Measurements from ENCODE around the gene CRK.

CRK gene

DNA sequence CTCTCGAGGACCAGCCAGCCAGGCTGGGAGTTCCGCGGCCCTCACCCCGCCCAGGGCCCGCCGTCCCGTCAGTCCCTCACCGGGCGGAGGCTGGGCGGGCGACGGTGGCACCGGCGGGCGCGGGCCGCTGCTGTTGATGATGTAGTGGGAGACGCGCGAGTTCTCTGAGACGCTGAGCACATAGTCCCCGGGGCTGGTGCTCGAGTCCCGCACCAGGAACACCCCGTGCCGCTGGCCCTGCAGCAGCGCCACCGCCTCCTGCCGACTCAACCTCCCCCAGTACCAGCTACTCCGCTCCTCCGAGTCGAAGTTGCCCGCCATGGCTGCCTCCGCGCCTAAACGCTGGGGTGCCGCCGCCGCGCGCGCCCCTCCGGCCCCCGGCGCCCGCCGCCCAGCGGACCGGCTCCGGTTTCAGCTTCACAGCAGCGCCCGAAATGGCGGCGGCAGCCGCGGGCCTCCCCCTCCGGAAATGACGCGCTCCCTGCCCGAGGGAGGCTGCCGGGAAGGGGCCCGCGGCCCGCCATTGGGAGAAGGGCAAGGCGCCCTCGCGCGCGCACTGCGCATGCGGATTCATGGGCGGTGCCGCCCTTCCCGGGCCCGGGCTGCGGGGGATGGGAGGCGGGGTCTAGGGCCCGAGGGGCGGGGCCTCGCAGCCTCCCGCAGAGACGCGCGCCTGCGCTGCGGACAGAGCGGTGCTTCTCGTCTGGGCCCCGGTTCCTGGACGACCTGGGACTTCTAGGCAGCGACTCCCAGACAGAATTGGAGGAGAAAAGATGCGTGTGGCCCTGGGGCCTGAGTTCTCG, at the start of gene CRK:
CRK (minus strand) TSS at position 436 of the 803 bp plus-strand sequence; CDS start at position 321, 115 bp downstream.
- peak; percentile 93 to 99 for DNase-seq

DNA sequence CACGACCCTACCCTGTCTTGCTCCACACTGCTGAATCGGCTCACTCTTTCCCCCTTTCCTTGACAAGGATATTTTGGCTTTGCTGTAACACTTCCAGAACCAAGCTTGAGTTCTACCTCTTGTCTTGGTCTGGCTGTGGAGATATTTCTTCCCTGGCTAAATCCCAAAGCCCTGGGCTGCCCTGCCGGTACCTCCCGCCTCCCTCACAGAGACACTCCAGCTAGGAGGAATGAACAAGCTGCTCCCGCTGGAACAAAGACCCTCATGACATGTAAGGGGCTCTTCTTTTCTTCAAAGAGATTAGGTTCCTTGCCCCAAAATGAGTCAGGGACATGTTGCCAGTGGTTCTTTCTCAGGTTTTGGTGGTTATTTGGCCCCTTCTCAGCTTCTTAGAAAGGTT, 49.6 kb upstream of the CRK start:
- DNase-seq, result no peak

DNA sequence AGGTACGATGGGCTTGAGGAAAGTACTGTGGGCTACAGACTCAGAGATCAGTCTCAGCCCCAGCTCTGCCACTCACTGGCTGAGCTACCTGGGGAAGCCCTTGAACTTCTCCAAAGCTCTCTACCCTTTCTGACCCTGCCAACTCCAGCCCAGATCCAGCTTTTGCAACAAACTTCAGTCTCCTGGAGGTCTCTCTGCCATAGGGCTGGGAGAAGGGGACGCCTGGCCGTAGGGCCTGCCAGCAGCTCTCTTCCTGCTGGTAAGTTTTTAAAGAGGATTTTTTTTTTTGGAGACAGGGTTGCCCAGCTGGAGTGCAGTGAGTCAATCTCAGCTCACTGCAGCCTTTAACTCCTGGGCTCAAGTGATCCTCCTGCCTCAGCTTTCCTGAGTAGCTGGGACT, 48.8 kb upstream of the CRK start:
- no peak for DNase-seq

DNA sequence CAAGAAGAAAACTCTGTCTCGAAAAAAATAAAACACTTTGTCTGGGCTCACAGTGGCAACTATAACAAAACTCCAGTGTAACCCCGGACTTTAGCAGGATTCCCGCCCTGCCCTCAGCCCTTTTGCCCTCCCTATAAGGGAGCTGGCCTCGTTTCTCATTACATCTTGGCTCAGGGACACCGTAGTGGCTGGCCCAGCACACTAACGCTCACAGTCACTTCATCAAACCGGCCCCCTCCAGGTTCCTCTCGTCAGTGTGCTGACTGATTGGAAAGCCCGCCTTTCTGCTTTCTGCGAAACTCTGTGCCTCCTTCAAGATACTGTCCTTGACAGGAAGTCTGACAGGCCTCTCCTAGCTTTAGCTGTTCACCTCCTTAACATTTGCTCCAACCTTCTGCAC, 47.7 kb upstream of the CRK start:
- DNase-seq, result no peak

DNA sequence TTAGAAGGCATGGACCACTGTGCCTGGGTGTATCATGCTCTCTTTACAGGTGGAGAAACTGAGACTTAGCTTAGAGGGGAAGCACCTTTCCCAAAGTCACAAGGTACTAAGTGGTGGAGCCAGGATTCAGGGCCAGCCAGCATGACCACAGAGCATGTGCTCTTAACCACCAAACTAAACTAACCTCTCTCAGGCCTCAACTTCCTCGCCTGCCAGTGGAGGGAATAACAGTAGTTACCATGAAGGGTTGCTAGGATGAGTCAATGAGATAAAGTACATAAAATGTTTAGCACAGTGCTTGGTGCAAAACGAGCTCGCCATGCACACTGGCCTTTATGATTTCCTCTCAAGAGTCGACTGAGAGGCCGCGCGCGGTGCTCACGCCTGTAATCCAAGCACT, 42.8 kb upstream of the CRK start:
- DNase-seq, result peak; percentile 36 to 58

DNA sequence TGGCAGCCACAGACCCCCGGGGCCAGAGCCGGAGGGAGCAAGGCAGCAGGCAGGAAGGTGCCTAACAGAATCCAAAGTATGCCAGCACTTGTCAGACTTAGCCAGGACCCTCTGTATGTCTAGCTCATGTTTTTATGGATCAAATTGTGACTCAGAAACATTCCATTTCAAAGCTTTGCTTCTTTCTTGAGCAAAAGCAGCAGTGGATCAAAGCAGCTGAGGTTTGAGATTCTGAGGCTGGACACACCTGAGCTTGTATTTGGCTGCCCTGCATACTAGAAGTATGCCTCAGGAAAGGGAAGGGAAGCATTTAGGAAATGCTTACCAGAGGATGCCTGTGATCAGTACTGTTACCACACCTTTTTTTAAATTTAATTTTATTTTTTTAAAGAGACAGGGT, 42.2 kb upstream of the CRK start:
- no peak for DNase-seq

DNA sequence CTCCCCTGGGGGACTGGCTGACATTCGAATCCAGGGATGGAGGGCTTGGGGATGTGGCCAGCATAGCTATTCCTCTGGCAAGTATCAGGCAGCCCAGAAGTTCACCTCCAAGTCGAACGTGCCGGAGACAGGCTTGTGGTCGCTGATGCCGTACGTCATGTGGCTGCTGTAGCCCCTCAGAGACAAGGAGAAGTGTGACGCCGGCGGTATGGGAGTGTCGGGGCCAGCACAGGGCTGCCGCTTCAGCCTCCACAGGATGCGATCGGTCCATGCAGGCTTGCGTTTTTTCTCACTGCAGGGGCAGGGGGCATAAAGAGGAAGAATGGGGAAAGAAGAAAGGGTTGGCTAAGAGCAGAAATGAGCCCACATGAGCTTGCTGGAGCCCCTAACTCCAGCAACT, 41.8 kb upstream of the CRK start:
- DNase-seq, result no peak

DNA sequence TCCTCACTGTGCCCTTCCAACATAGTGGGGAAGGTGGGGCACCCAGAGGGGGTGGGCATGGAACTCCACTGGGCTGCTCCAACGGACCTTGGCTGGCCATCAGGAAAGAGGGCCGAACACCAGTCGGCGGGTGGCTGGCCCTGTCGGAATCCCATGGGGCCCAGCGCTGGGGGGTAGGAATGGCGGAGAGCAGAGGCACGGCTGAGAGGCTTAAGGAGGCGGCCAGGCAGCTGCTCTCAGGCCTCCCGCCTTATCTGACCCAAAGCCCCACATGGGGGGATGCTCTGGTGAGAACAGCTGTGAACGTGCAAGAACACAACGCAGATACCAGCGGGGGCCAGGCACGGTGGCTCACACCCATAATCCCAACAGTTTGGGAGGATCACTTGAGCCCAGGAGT, 40.8 kb upstream of the CRK start:
- DNase-seq, result no peak

DNA sequence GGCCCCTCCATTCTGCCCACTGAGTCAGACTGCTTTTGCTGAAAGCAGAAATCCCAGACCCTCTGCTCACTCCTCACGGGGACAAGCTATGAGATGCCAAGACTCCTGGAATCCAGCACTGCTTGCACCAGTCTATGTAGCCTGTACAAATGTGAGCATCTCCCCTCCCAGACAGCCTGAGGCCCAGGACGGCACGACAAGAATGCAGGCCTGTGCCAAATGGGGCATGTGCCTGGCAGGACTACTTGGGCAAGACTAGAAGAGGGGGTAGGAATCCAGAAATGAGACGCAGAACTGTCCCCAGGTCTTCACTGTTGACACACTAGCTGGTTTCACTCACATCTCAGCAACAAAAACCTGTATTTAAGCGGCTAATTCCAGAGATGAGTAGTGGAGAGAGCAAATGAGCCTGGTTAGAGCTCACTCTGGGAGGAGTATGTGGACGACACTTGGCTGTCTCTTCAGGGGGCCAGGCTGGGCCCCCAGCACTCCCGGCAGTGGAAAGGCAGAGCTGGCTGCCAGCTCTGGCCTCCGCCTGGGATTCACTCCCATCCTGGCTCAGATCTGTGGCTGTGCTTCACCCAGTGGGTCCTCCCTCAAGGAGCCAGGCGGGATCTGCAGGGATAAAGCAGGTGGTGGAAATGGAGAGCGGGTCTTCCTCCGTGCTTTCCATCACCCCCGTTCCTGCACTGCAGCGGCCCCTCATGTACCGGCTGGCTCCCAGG, 39.4 kb upstream of the CRK start:
- DNase-seq, result no peak

DNA sequence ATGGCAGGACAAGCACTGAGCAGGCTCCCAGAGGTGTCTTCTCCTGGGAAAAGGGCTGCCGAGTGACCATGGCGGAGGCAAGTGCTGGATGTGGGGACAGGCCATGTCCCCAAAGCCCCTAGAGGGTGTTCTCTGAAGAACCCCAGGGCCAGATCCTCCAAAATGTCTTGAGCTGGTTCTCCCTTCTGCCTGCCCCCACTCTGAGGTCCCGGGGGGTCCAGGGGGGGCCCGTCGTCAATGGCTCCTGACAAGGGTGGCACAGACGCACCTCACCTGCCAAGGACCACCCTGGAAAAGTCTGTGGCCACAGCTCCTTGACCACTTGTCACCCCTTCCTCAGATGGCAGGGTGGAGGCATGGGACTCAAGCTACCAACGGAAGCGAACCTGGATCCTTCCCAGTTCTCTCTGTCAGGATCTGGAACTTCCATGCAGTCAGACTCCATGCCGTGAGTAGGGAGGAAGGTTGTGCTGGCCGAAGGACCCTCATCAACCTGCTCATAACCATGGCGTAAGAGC, 38.8 kb upstream of the CRK start:
- no peak for DNase-seq

DNA sequence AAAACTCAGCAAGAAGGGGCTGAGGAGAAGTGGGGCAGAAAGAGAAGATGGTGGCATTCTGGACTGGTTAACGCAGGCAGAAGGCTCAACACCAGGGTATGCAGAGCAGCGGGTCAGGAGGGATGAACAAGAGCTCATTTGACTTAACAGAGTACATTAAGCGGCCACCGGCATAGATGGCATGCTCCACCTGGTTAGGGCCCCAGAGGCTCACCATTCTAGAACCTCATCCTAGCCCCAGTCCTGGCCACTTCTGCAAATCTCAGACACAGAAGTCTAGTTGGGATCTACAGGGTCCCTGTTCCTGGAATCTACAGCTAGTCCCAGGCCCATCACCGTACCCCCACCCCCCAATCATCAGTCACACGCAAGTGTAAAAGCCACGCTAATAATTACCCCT, 38.2 kb upstream of the CRK start:
- no peak for DNase-seq

DNA sequence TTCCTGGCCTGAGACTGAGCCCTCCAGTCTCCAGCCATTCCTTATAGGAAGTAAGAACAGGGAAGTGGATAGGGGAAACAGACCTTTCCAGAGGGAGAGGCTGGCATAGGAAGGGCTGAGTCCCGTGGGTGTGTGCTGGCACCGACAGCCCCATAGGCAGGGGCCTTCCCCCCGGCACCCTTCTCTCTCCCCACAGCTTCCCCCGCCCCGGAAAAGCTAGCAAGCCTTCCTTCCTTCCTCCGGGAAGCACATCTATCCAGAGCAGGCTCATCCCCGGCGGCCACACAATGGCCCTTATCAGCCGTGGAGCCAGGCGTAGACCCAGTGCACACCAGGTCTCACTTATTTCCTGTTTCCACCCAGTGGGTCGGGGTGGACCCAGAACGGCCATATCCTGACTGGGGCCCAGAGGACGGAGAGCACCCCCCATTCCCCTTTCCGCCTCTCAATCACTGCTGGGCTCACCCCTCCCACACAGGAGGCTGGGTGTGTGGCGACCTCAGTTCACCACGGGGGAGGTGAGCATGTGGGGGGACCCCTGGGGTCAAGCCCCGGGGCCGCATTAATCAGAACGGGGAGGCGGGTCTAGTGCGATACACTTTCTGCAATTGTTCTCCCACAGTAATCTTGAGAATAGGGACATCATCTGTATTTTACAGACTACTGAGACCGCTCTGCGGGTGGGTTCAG, 37.4 kb upstream of the CRK start:
- peak; percentile 51 to 70 for DNase-seq

DNA sequence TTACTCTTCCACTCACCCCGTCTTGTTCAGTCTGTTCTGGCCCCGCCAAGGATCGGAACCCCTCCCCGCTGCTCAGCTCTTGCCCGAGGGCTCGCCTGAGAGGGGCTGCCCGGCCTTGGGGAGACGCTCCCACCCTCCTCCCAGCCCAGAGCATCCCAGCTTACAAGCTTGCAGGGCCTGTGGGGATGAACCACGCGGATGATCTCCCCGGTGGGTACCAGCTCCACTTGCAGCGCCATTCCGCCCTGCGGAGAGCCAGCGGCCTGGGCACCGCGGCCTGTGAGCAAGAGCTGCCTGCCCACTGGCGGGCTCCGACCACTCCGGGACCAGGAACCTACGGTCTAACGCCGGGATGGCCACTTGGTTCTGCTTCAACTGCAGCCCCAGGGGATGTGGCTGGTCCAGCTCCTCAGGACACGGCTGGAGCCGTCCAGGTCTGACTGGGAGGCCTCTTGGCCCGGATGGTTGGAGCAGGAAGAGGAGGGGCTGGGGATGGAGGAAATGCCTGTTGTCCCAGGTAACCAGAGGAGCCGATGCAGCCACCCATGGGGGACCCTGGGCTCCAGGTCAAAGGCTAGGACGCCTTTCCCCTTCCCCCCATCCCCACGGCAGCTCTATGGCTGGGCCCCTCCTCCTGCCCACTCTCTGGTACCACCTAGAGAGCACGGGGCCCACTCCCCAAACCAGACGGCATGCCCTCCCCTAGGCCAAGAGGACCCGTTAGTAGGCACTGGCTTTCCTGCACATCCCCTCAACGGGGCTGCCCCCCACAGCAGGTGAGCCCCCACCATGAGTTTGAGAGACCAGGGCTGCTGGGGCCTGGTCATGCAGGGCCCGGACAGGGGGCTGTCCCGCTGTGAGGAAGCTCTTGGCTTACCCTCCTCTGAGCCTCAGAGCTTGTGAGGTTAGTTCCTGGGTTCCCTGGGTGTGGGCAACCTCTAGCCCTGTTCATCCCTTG, 36.5 kb upstream of the CRK start, which contains the start of gene MYO1C:
MYO1C (minus strand) TSS at position 438 of the 958 bp plus-strand sequence; CDS start at position 239, 199 bp downstream.
- peak in 1 of 2 donors; percentile 12 for DNase-seq

DNA sequence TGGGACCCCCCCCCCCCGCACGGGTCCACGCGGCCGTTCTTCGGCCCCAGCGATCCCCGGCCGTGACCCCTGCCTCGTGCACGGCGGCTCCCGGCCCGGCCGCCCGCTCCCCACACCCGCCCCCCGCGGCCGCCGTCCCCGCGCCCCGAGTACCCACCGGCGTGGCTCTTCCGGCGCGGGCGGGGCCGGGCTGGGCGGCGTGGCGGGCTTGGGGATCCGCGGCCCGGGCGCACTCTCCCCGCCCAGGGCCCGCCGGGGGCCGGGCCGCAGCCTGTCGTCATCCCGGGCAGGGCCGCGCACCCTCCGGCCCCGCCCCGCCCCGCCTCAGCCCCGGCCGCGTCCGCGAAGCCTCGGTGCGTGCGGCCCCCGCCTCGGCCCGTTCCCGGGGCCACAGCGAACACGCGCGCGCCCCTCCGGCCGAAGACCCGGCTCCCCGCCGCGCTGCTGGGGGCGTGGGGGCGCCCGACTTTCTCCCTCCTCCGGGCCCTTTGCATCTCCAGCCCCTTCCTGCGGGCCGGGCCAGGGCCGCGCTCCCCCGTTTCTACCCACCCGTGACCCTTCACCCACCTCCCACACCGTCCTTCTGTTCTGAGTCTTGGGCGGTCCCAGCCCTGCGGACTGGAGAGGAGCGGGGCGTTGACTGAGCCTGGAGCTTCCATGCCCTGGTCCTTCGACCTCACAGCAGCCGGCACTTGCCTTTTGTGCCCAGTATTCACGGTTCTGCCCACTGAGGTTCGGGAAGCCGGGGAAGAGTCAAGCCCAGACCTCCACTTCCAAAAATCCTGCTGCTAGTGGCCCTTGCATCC, 35.6 kb upstream of the CRK start:
- peak; percentile 54 to 68 for DNase-seq

DNA sequence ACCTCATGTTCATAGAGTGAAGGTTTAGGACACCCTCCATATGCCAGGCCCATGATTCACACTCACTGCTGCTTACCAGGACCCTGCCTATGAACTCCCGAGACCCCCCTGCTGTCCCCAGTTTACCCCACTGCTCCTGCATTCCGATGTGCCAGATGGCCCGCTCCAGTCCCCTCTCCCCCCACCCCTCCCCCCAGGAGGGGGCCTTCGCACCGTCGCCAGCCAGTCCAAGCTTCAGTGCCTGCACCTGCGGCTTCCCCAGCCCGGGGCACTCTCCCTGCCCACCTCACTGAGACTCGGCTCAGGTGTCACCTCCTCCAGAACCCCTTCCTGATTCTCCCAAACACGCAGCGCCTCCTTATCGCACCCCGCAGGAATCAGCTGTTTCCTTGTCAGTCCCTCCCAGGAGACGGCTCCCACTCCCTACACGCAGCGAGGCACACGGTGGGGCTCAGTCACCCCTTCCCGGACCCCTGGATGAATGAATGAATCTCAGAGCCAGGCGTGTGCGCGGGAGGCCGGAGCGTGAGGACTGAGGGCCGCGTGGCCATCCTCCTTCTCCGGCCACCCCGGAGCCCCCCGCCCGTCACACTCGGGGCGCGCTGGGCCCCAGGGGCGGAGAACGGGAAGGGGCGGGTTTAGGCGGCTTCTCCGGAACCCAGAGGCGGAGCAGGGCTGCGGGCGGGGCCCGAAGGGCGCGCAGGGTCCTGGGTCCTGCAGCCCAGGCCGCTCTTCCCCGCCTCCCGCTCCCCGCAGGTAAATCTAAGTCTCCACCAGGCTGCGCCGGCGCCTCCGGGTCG, 34.8 kb upstream of the CRK start:
- DNase-seq, result peak in 1 of 2 donors; percentile 25

DNA sequence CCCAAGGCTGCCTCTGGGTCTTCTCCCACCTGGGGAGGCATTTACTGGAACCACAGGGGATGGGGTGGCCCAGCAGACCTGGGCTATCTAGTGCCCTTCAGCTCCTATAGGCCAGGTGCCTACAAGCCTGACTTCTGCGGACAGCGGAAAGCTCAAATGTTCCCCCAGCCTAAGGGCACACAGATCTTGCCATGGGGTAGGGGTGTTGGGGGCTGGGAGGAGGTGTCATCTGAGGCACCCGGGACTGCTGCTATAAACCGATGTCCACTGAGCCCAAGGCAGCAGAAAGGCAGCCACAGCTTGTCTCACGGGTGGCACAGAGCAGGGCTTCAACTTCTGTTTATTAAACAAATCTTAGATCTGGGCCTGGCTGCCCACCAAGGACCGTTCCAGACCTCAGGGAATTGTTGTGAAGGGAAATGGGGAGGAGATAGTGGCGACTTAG, 32.8 kb upstream of the CRK start:
- no peak for DNase-seq

DNA sequence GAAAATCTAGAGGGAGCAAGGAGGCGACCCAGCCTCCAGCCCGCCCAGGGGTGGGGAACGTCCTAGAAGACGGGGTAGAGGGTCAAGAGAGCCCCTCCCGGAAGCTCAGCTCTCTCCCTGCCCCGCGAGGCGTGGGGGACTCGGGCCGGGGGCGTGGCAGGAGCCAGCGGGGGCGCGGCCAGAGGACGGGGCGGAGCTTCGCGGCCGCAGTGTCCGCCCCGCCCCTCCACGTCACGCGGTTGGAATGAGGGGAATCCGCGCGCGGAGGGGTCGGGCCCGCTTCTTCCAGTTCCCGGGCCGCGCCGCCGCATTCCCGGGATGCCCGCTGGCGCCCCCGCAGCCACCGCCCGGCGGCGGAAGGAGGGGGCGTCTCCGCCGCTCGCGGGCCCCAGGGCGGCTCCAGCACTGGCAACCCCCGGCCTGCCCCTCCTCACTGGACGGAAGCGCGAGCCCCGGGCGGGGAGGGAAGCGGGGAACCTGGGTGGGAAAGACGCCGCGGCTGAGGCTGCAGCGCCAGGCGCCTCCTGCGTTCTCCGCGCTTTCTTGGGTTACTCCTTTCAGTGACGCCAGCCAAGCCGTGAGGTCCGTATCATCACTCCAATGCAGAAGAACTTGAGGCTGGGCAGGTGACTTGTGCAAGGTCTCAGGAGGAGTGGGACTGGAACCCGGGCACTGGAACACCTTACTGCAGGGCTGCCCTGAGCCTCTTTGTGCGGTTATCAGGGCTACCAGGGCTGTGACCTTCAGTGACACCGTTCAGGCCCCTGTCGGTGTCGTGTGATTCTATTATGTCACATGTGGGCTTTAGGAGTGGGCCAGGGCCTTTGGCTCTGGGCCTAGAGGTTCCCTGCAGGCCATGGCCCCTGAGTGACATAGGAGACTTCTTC, 32.1 kb upstream of the CRK start:
- DNase-seq, result peak; percentile 66 to 78

DNA sequence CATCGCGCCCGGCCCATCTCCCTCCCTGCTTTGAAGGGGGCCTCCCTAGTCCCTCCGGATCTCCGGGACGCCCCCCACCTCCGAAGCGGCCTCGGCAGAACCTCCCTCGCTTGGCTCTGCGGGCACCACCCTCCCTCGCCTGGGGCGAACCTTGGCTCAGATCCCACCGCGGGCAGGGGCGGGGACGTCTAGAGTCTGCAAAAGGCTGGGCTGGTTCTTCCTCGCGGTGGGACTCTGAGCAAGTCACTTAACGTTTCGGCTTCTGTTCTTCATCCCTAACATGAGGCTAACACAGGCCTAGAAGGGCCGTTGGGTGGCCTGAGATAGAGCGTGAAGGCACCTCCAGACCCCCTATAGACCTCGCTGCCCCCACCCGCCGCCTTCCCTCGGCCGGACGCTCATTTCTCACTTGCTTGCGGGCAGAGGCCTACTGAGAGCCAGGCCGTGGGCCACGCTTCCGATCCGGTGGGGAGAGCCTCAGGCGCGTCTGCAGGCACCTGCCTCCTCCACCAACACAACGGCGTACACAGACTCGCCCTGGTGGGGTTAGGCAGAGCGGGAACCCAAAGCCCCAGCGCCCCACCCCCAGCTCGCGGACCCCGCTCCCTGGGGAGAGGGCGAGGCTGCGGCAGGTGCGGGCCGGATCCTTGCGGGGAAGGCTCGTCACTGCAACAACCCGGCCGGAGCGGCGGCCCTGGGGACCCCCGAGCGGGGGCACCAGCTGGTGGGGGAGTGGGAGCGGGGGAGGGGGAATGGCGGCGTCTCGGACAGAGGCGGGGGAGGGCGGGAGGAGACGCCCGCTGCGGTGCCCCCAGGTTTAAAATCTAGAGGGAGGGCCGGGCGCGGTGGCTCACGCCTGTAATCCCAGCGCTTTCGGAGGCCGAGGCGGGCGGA, 31.0 kb upstream of the CRK start:
- peak; percentile 48 to 61 for DNase-seq
